HepG2 (cell line): Measurements from ENCODE around the gene COQ8B. TPM values are rescaled to one million over a fixed set of nuclear protein-coding genes. Genes with fewer than 3 reads are reported as not detected.

Experiments used
- ARID2 ChIP-seq: sonication (generic); formaldehyde crosslinking; IDR thresholded peaks from 2 replicates; pipeline ENCODE4 v1.8.1; 2022; ENCODE audit warnings: mild to moderate bottlenecking, missing genetic modification reagents, borderline replicate concordance
- ARNTL ChIP-seq: sonication (generic); formaldehyde crosslinking; IDR thresholded peaks from 2 replicates; pipeline ENCODE4 v1.4.0; 2020; ENCODE audit warnings: mild to moderate bottlenecking, missing genetic modification reagents
- FOXP1 ChIP-seq, 2 experiments: fragments of 450-650 bp in 1 of 2; IDR thresholded peaks; 2 replicates each; pipeline ENCODE4 v1.6.1; 2017 to 2018; ENCODE audit warnings: antibody characterized with exemption in 1 of 2
- MYC ChIP-seq: sonication (generic); formaldehyde crosslinking; IDR thresholded peaks from 2 replicates; pipeline ENCODE4 v1.9.0; 2021; ENCODE audit warnings: missing genetic modification reagents, borderline replicate concordance
- RXRA ChIP-seq: sonication (generic); formaldehyde crosslinking; IDR thresholded peaks from 2 replicates; pipeline ENCODE4 v1.5.1; 2020; ENCODE audit warnings: missing genetic modification reagents
- SNAI1 ChIP-seq: sonication (generic); formaldehyde crosslinking; IDR thresholded peaks from 2 replicates; pipeline ENCODE4 v1.5.0; 2020; ENCODE audit warnings: mild to moderate bottlenecking, missing genetic modification reagents, borderline replicate concordance
- SOX13 ChIP-seq, 3 experiments: fragments of 450-650 bp in 1 of 3; sonication (generic) in 1 of 3; formaldehyde crosslinking in 1 of 3; IDR thresholded peaks in 2 of 3; conservative IDR thresholded peaks in 1 of 3; 2 replicates each; pipeline versions ENCODE4 v1.5.0 to v1.6.1; 2016 to 2020; ENCODE audit warnings: antibody characterized with exemption in 1 of 3, mild to moderate bottlenecking in 1 of 3, missing compliant biosample characterization in 1 of 3, missing genetic modification reagents in 1 of 3, moderate library complexity in 1 of 3
- THYN1 ChIP-seq: sonication (generic); formaldehyde crosslinking; IDR thresholded peaks from 2 replicates; pipeline ENCODE4 v1.8.1; 2023; ENCODE audit warnings: low read depth, mild to moderate bottlenecking, moderate library complexity, missing genetic modification reagents, borderline replicate concordance
- XRCC5 ChIP-seq: fragments of 200-400 bp; formaldehyde crosslinking; optimal IDR thresholded peaks from 2 replicates; pipeline ENCODE3; 2017; ENCODE audit warnings: mild to moderate bottlenecking, low read length
- ZMYM2 ChIP-seq: sonication (generic); formaldehyde crosslinking; IDR thresholded peaks from 2 replicates; pipeline ENCODE4 v1.8.0; 2022; ENCODE audit warnings: mild to moderate bottlenecking, missing genetic modification reagents
- ZNF430 ChIP-seq: sonication (generic); formaldehyde crosslinking; IDR thresholded peaks from 2 replicates; pipeline ENCODE4 v1.9.0; 2021; ENCODE audit warnings: mild to moderate bottlenecking, missing genetic modification reagents
- ZNF577 ChIP-seq: sonication (generic); formaldehyde crosslinking; IDR thresholded peaks from 2 replicates; pipeline ENCODE4 v1.4.0; 2020; ENCODE audit warnings: mild to moderate bottlenecking, low read depth, missing genetic modification reagents, borderline replicate concordance
- polyA plus RNA-seq, 8 experiments: library from polyadenylated mRNA; depleted of rRNA in 3 of 8; stranded (reverse) in 7 of 8; unstranded in 1 of 8; fragments of >200 nt; fragmentation: Illumina TruSeq in 4 of 8; extraction: Trizol in 4 of 8; gene quantifications; 2 replicates each; pipeline versions ENCODE4 v1.2.1 to v1.2.3, GENCODE V29; 2011 to 2016; ENCODE audit warnings: low read depth in 4 of 8, missing spikeins in 1 of 8, mixed read lengths in 1 of 8; ENCODE audit not compliant: insufficient read depth in 1 of 8
- total RNA-seq, 5 experiments: library from RNA; depleted of rRNA; stranded (reverse); fragments of >200 nt; fragmentation: Illumina TruSeq; extraction: Trizol; gene quantifications; 2 replicates each; pipeline ENCODE4 v1.2.3, GENCODE V29; 2016; ENCODE audit warnings: low read depth in 1 of 5
- TF ChIP-seq, protein P1 (sequence below): sonication (generic); formaldehyde crosslinking; IDR thresholded peaks from 2 replicates; pipeline ENCODE4 v1.9.0; 2021; ENCODE audit warnings: missing genetic modification reagents, mild to moderate bottlenecking, borderline replicate concordance
- TF ChIP-seq, protein P2 (sequence below): sonication (generic); formaldehyde crosslinking; IDR thresholded peaks from 2 replicates; pipeline ENCODE4 v1.9.0; 2021; ENCODE audit warnings: mild to moderate bottlenecking, missing genetic modification reagents
- TF ChIP-seq, protein P3 (sequence below): sonication (generic); formaldehyde crosslinking; conservative IDR thresholded peaks from 2 replicates; pipeline ENCODE4 v1.4.0; 2020; ENCODE audit warnings: missing genetic modification reagents
- TF ChIP-seq, protein P4 (sequence below): sonication (generic); formaldehyde crosslinking; IDR thresholded peaks from 2 replicates; pipeline ENCODE4 v1.5.0; 2020; ENCODE audit warnings: missing genetic modification reagents, mild to moderate bottlenecking, borderline replicate concordance

The COQ8B gene
- total and polyA plus RNA-seq, 2 of the 13 experiments (the other 11 are each of a cell fraction or from before 2014, with no cell fraction given), result 12.3 to 17.2 TPM

DNA sequence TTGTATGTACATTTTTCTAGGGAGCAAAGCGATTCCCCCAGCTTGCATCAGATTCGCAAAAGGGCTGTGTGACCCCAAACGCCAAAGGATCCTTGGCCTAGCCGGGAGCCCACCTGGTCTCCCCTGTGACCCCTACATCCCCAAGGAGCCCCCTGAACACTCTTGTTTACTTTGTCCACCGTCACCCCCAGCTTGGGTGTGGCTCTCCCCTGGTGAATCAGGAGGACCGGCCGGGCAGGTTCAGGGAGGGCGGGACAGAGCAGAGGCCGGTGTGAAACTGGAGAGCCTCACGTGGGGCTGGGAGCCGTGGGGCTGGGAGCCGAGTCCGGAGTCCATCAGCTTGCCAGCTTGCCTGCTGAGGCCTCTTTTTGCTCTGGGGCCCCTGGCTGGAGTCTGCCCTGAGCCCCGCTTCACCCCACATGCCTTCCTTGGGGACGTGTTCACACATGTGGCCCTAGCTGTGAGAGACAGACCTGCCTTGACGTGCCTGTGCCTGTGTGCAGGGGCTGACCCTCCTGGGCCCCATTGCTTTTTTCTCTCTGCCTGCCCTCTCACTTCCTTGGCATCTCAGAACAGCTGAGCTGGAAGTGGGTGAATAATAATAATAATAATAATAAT is 2.2 kb upstream of the COQ8B start (continued):
- TF ChIP-seq, protein P1, sequence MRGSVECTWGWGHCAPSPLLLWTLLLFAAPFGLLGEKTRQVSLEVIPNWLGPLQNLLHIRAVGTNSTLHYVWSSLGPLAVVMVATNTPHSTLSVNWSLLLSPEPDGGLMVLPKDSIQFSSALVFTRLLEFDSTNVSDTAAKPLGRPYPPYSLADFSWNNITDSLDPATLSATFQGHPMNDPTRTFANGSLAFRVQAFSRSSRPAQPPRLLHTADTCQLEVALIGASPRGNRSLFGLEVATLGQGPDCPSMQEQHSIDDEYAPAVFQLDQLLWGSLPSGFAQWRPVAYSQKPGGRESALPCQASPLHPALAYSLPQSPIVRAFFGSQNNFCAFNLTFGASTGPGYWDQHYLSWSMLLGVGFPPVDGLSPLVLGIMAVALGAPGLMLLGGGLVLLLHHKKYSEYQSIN, result no peak
- TF ChIP-seq ZNF430 (CRISPR knock-in tag) (no peak), THYN1 (CRISPR knock-in tag) (no peak), MYC (peak; percentile 83; the same call in 1 of the 2 replicates), ARNTL (CRISPR knock-in tag) (peak; percentile 96), RXRA (CRISPR knock-in tag) (peak; percentile 86), ZMYM2 (CRISPR knock-in tag) (no peak), SOX13 (IDR thresholded peaks at IDR 0.05) (no peak), SOX13 (CRISPR knock-in tag; conservative IDR thresholded peaks at IDR 0.05 in 1 of 2, IDR thresholded peaks at IDR 0.05 in 1 of 2) (peak in 1 of 2 experiments; percentile 37; a peak in 1 of 4 replicates), FOXP1 (IDR thresholded peaks at IDR 0.05) (no peak), FOXP1 (CRISPR knock-in tag; IDR thresholded peaks at IDR 0.05) (no peak; the same call in 1 of the 2 replicates), SNAI1 (CRISPR knock-in tag) (no peak), ARID2 (CRISPR knock-in tag) (no peak), ZNF577 (no peak), XRCC5 (peak; percentile 31)
- TF ChIP-seq, protein P2, sequence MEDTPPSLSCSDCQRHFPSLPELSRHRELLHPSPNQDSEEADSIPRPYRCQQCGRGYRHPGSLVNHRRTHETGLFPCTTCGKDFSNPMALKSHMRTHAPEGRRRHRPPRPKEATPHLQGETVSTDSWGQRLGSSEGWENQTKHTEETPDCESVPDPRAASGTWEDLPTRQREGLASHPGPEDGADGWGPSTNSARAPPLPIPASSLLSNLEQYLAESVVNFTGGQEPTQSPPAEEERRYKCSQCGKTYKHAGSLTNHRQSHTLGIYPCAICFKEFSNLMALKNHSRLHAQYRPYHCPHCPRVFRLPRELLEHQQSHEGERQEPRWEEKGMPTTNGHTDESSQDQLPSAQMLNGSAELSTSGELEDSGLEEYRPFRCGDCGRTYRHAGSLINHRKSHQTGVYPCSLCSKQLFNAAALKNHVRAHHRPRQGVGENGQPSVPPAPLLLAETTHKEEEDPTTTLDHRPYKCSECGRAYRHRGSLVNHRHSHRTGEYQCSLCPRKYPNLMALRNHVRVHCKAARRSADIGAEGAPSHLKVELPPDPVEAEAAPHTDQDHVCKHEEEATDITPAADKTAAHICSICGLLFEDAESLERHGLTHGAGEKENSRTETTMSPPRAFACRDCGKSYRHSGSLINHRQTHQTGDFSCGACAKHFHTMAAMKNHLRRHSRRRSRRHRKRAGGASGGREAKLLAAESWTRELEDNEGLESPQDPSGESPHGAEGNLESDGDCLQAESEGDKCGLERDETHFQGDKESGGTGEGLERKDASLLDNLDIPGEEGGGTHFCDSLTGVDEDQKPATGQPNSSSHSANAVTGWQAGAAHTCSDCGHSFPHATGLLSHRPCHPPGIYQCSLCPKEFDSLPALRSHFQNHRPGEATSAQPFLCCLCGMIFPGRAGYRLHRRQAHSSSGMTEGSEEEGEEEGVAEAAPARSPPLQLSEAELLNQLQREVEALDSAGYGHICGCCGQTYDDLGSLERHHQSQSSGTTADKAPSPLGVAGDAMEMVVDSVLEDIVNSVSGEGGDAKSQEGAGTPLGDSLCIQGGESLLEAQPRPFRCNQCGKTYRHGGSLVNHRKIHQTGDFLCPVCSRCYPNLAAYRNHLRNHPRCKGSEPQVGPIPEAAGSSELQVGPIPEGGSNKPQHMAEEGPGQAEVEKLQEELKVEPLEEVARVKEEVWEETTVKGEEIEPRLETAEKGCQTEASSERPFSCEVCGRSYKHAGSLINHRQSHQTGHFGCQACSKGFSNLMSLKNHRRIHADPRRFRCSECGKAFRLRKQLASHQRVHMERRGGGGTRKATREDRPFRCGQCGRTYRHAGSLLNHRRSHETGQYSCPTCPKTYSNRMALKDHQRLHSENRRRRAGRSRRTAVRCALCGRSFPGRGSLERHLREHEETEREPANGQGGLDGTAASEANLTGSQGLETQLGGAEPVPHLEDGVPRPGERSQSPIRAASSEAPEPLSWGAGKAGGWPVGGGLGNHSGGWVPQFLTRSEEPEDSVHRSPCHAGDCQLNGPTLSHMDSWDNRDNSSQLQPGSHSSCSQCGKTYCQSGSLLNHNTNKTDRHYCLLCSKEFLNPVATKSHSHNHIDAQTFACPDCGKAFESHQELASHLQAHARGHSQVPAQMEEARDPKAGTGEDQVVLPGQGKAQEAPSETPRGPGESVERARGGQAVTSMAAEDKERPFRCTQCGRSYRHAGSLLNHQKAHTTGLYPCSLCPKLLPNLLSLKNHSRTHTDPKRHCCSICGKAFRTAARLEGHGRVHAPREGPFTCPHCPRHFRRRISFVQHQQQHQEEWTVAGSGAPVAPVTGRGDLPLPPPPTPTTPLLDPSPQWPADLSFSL (CRISPR knock-in tag), result no peak
- TF ChIP-seq, protein P3, sequence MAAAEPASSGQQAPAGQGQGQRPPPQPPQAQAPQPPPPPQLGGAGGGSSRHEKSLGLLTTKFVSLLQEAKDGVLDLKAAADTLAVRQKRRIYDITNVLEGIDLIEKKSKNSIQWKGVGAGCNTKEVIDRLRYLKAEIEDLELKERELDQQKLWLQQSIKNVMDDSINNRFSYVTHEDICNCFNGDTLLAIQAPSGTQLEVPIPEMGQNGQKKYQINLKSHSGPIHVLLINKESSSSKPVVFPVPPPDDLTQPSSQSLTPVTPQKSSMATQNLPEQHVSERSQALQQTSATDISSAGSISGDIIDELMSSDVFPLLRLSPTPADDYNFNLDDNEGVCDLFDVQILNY, result no peak
- TF ChIP-seq, protein P4, sequence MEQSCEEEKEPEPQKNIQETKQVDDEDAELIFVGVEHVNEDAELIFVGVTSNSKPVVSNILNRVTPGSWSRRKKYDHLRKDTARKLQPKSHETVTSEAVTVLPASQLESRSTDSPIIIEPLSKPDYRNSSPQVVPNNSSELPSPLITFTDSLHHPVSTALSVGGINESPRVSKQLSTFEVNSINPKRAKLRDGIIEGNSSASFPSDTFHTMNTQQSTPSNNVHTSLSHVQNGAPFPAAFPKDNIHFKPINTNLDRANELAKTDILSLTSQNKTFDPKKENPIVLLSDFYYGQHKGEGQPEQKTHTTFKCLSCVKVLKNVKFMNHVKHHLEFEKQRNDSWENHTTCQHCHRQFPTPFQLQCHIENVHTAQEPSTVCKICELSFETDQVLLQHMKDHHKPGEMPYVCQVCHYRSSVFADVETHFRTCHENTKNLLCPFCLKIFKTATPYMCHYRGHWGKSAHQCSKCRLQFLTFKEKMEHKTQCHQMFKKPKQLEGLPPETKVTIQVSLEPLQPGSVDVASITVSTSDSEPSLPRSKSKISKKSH (CRISPR knock-in tag), result no peak; the same call in 1 of the 2 replicates
